ENCODE data around the gene LYRM4.

Gene LYRM4

DNA sequence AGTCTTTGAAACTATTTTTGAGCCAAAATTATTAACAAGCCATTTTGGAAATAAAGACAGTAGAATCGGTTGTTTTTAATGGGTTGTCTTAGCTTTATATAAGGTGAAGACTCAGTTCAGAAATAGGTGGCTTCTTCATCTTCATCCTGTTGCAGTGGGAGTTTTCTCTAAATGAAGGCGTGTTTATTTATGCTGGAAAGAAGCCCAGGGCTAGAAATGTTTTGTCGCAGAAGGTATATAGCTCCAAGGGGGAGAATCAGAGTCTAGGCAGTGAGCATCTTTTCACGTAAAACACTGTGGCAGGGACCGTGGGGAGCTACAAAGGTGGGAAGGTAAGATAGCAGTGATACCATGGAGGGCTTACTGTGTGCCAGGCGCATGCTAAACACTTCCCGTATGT, 34.9 kb upstream of the LYRM4 start:
- no peak overlapping the region for H3K27ac ChIP-seq
- H3K9me3 ChIP-seq (ENCODE audit: control insufficient read depth, low read length), result no peaks in the 10 kb centered on the region
- H3K4me1 ChIP-seq, result no peaks in the 10 kb centered on the region
- H3K36me3 ChIP-seq (ENCODE audit: control insufficient read depth, insufficient read depth, low read length), result no peaks in the 10 kb centered on the region
- H2AFZ ChIP-seq, result no peak overlapping the region
- H3K9ac ChIP-seq, result no peak overlapping the region
- no peak overlapping the region for H3K4me3 ChIP-seq (ENCODE audit: low read depth, low read length)
- H3K79me2 ChIP-seq, result peaks cover 12% of the 10 kb centered on the region
- H3K4me2 ChIP-seq (ENCODE audit: low read length), result no peak overlapping the region
- TF ChIP-seq, protein P1, sequence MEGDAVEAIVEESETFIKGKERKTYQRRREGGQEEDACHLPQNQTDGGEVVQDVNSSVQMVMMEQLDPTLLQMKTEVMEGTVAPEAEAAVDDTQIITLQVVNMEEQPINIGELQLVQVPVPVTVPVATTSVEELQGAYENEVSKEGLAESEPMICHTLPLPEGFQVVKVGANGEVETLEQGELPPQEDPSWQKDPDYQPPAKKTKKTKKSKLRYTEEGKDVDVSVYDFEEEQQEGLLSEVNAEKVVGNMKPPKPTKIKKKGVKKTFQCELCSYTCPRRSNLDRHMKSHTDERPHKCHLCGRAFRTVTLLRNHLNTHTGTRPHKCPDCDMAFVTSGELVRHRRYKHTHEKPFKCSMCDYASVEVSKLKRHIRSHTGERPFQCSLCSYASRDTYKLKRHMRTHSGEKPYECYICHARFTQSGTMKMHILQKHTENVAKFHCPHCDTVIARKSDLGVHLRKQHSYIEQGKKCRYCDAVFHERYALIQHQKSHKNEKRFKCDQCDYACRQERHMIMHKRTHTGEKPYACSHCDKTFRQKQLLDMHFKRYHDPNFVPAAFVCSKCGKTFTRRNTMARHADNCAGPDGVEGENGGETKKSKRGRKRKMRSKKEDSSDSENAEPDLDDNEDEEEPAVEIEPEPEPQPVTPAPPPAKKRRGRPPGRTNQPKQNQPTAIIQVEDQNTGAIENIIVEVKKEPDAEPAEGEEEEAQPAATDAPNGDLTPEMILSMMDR (IDR thresholded peaks at IDR 0.05), result no peak
- no peaks in the 10 kb centered on the region for H3K27me3 ChIP-seq (ENCODE audit: control insufficient read depth, insufficient read depth, low read length)

DNA sequence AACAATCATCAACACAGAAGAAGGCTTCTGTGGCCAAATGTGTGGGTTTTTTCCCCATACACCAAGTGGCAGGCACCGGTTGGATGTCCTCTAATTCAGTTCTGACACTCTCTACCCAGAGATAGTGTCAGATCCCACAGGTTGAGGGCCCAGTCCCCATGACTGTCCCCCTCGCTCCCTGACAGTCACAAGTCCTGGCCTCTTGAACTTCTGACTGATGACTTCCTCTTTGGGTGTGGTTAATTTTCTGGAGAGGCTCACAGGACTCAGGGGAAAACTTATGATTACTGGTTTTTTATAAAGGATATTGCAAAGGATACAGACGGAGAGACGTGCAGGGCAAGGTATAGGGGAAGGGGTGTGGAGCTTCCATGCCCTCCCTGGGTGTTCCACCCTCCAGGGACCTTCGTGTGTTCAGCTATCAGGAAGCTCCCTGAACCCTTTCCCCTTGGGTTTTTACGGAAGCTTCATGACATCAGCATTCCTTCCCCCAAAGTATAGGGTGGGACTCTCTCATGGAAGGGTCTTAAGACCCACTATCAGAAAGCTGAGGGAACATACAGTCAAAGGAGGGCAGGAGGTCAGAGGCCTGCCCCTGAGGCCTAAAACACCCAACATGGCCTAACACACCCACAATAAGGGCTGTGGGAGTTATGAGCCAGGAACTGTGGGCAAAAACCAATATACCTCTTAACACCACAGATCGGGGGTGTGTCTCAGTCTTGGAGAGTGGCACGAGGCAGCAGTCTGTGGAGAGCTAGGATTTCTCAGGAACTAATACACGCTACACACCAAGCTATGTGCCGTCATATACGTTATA, 33.9 kb upstream of the LYRM4 start:
- Histone ChIP-seq H3K9me3 (ENCODE audit: control insufficient read depth, low read length) (no peaks in the 10 kb centered on the region), H3K79me2 (peaks cover 13% of the 10 kb centered on the region), H3K27ac (peak overlapping the region; percentile 7), H3K4me3 (ENCODE audit: low read depth, low read length) (no peak overlapping the region), H2AFZ (no peak overlapping the region), H3K4me2 (ENCODE audit: low read length) (no peak overlapping the region), H3K4me1 (no peaks in the 10 kb centered on the region), H3K27me3 (ENCODE audit: control insufficient read depth, insufficient read depth, low read length) (no peaks in the 10 kb centered on the region), H3K9ac (no peak overlapping the region), H3K36me3 (ENCODE audit: control insufficient read depth, insufficient read depth, low read length) (no peaks in the 10 kb centered on the region)
- TF ChIP-seq, protein P1 (IDR thresholded peaks at IDR 0.05), result no peak

DNA sequence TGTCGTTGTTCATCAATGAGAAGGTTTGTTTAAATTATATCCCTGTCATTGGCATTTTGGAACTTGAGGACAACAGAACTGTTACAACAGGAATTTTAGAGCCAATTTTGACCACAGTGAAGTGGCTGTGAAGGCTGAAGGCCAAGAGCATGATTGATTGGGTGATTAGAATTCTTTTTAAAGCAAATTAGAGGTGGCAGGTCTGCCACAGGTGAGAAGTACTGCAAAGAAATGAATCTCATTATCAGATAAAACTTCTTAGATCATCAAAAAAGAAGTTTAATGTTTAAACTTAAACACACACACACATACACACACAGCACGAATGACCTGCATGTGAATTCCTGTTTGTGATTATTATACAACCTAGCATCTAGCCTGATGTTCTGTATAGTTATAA, 32.9 kb upstream of the LYRM4 start:
- Histone ChIP-seq H3K4me3 (ENCODE audit: low read depth, low read length) (no peak overlapping the region), H3K4me2 (ENCODE audit: low read length) (no peak overlapping the region), H2AFZ (no peak overlapping the region), H3K79me2 (peaks cover 13% of the 10 kb centered on the region), H3K27ac (no peak overlapping the region), H3K9ac (no peak overlapping the region), H3K4me1 (no peaks in the 10 kb centered on the region), H3K27me3 (ENCODE audit: control insufficient read depth, insufficient read depth, low read length) (no peaks in the 10 kb centered on the region), H3K9me3 (ENCODE audit: control insufficient read depth, low read length) (no peaks in the 10 kb centered on the region), H3K36me3 (ENCODE audit: control insufficient read depth, insufficient read depth, low read length) (no peaks in the 10 kb centered on the region)
- TF ChIP-seq, protein P1 (IDR thresholded peaks at IDR 0.05), result no peak

DNA sequence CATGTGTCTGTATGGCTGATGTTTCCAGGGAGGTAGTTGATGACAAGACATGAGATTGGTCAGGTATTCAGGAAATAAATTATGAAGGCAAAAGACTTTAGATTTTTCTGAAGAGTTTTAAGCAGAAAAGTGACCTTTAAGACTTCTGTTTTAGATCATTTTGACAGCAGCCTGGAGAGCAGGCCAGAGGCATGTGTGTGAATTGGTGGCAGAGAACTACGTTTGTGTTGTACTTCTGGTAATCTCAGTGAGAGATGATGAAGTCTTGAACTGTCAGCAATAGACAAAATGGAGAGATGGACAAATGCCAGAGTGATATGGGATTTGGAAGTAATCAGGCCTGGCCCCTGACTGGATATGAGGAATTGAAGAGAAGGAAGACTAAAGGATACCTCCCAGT, 31.4 kb upstream of the LYRM4 start:
- no peak overlapping the region for H3K27ac ChIP-seq
- H3K4me1 ChIP-seq, result no peaks in the 10 kb centered on the region
- no peak overlapping the region for H3K4me2 ChIP-seq (ENCODE audit: low read length)
- no peak overlapping the region for H2AFZ ChIP-seq
- H3K79me2 ChIP-seq, result peaks cover 13% of the 10 kb centered on the region
- H3K4me3 ChIP-seq (ENCODE audit: low read depth, low read length), result no peak overlapping the region
- H3K9ac ChIP-seq, result no peak overlapping the region
- no peaks in the 10 kb centered on the region for H3K27me3 ChIP-seq (ENCODE audit: control insufficient read depth, insufficient read depth, low read length)
- TF ChIP-seq, protein P1 (IDR thresholded peaks at IDR 0.05), result no peak
- H3K9me3 ChIP-seq (ENCODE audit: control insufficient read depth, low read length), result no peaks in the 10 kb centered on the region
- H3K36me3 ChIP-seq (ENCODE audit: control insufficient read depth, insufficient read depth, low read length), result no peaks in the 10 kb centered on the region

DNA sequence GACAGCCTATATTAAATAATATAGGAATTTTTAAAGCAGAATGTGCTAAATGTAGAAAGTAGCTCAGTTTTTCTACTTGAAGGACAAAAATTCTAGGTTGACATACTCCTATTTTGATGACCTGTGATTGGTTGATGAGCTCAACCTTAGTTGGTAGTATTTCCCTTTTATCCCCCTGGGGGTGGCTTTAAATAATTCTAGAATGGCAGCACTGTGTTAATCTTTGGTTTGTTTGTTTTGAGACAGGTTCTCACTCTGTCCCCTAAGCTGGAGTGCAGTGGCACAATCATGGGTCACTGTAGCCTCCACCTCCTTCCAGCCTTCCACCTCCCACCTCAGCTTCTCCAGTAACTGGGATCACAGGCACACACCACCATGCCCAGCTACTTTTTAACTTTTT, 29.8 kb upstream of the LYRM4 start:
- Histone ChIP-seq H3K4me2 (ENCODE audit: low read length) (no peak overlapping the region), H3K4me1 (peaks cover 3% of the 10 kb centered on the region), H3K27ac (no peak overlapping the region), H3K36me3 (ENCODE audit: control insufficient read depth, insufficient read depth, low read length) (no peaks in the 10 kb centered on the region), H3K27me3 (ENCODE audit: control insufficient read depth, insufficient read depth, low read length) (no peaks in the 10 kb centered on the region), H3K79me2 (peaks cover 18% of the 10 kb centered on the region), H3K9me3 (ENCODE audit: control insufficient read depth, low read length) (no peaks in the 10 kb centered on the region), H3K4me3 (ENCODE audit: low read depth, low read length) (no peak overlapping the region), H2AFZ (no peak overlapping the region), H3K9ac (no peak overlapping the region)
- TF ChIP-seq, protein P1 (IDR thresholded peaks at IDR 0.05), result no peak
